ENCODE data around the gene QPCTL.

QPCTL gene

GRCh38 chr19:45692187-45693105, at the start of gene QPCTL:
Gene QPCTL, plus strand, starts transcription at chr19:45692666. Its CDS starts 38 bp downstream, at chr19:45692704.
- DNase-seq = peak; percentile 95 to 98

- DNase-seq = peak; percentile 88 to 95
These were observed 49.2 kb upstream of the QPCTL start for GRCh38 chr19:45643024-45643926.

- peak in 1 of 2 donors; percentile 4 for DNase-seq
These were observed 48.3 kb upstream of the QPCTL start for GRCh38 chr19:45643927-45644771.

- DNase-seq = no peak
These were observed 47.3 kb upstream of the QPCTL start for GRCh38 chr19:45645068-45645630.

GRCh38 chr19:45645631-45646344, 46.7 kb upstream of the QPCTL start:
- peak; percentile 71 for DNase-seq

GRCh38 chr19:45646345-45646698, 46.1 kb upstream of the QPCTL start:
- DNase-seq = no peak

GRCh38 chr19:45650722-45651121, 41.7 kb upstream of the QPCTL start:
- DNase-seq = no peak

GRCh38 chr19:45653634-45654033, 38.8 kb upstream of the QPCTL start:
- no peak for DNase-seq

- DNase-seq = no peak
These were observed 37.4 kb upstream of the QPCTL start for GRCh38 chr19:45655073-45655472.

GRCh38 chr19:45657520-45658167, 34.8 kb upstream of the QPCTL start:
- no peak for DNase-seq

- DNase-seq = no peak
These were observed 33.3 kb upstream of the QPCTL start for GRCh38 chr19:45659096-45659729.

GRCh38 chr19:45660636-45661035, 31.8 kb upstream of the QPCTL start:
- DNase-seq = no peak

GRCh38 chr19:45663800-45664199, 28.7 kb upstream of the QPCTL start:
- no peak for DNase-seq

- DNase-seq = no peak
These were observed 27.9 kb upstream of the QPCTL start for GRCh38 chr19:45664575-45664974.

- DNase-seq = peak; percentile 44 to 54
These were observed 24.7 kb upstream of the QPCTL start, which contains the start of gene GIPR for GRCh38 chr19:45667620-45668341. Gene GIPR, plus strand, starts transcription at chr19:45668221. Its CDS starts 1,300 bp downstream, at chr19:45669521.

GRCh38 chr19:45668342-45668871, 24.1 kb upstream of the QPCTL start:
- DNase-seq = peak; percentile 52 to 56

- DNase-seq = peak; percentile 30 to 37
These were observed 21.6 kb upstream of the QPCTL start for GRCh38 chr19:45670670-45671453.

- no peak for DNase-seq
These were observed 17.5 kb upstream of the QPCTL start for GRCh38 chr19:45674946-45675345.

- DNase-seq = peak; percentile 75 to 82
These were observed 15.6 kb upstream of the QPCTL start for GRCh38 chr19:45676851-45677263.
